Hepatocyte (in vitro differentiated cells): ENCODE data around the gene FOXN3. TPM values are rescaled to one million over a fixed set of nuclear protein-coding genes. Genes with fewer than 3 reads are reported as not detected.
A peak's percentile ranks its signal among the peaks of the same experiment; 100 is the strongest.

Experiments used
- DNase-seq: peaks from one replicate; pipeline ENCODE4 v3.0.0-alpha.2; 2016; ENCODE audit warnings: low spot score
- H2AFZ ChIP-seq: fragments of 200-600 bp; sonication (generic); 2 replicates; pipeline ENCODE4 v1.6.0; 2016; ENCODE audit warnings: antibody characterized with exemption, mild to moderate bottlenecking
- H3K27ac ChIP-seq: fragments of 200-600 bp; sonication (generic); 2 replicates; pipeline ENCODE4 v1.5.1; 2016; ENCODE audit warnings: mild to moderate bottlenecking
- H3K27me3 ChIP-seq: fragments of 200-600 bp; sonication (generic); 2 replicates; pipeline ENCODE4 v1.6.1; 2016
- H3K36me3 ChIP-seq: fragments of 200-600 bp; sonication (generic); replicated peaks from 2 replicates; pipeline ENCODE4 v1.5.1; 2016; ENCODE audit warnings: low read depth; ENCODE audit not compliant: insufficient read depth
- H3K4me1 ChIP-seq: fragments of 200-600 bp; sonication (generic); 2 replicates; pipeline ENCODE4 v1.5.1; 2016; ENCODE audit warnings: mild to moderate bottlenecking, moderate library complexity; ENCODE audit not compliant: insufficient read depth
- H3K4me2 ChIP-seq: fragments of 200-600 bp; sonication (generic); 2 replicates; pipeline ENCODE4 v1.6.0; 2016
- H3K4me3 ChIP-seq: fragments of 200-600 bp; sonication (generic); 2 replicates; pipeline ENCODE4 v1.5.1; 2016; ENCODE audit warnings: mild to moderate bottlenecking
- H3K79me2 ChIP-seq: fragments of 200-600 bp; sonication (generic); 2 replicates; pipeline ENCODE4 v1.6.0; 2017; ENCODE audit warnings: mild to moderate bottlenecking
- H3K9me2 ChIP-seq: fragments of 200-600 bp; sonication (generic); replicated peaks from 2 replicates; pipeline ENCODE4 v1.6.0; 2017; ENCODE audit warnings: mild to moderate bottlenecking; ENCODE audit not compliant: insufficient read depth
- H3K9me3 ChIP-seq: fragments of 200-600 bp; sonication (generic); 2 replicates; pipeline ENCODE4 v1.5.1; 2016; ENCODE audit warnings: low read depth, mild to moderate bottlenecking
- H4K20me1 ChIP-seq: fragments of 200-600 bp; sonication (generic); 2 replicates; pipeline ENCODE4 v1.6.0; 2016; ENCODE audit warnings: mild to moderate bottlenecking; ENCODE audit not compliant: insufficient read depth, poor library complexity, severe bottlenecking
- EZH2 ChIP-seq: fragments of 200-600 bp; sonication (generic); IDR thresholded peaks from 2 replicates; pipeline ENCODE4 v1.6.1; 2016; ENCODE audit warnings: antibody characterized with exemption, mild to moderate bottlenecking, borderline replicate concordance
- EZH2phosphoT487 ChIP-seq: fragments of 200-600 bp; sonication (generic); IDR thresholded peaks from one replicate; pipeline ENCODE4 v1.6.1; 2018; ENCODE audit warnings: antibody characterized with exemption, mild to moderate bottlenecking, low read depth, moderate library complexity; ENCODE audit not compliant: unreplicated experiment, severe bottlenecking
- WGBS: methylation state at CpG from one replicate; pipeline ENCODE4 v1.1.6; 2016; ENCODE audit warnings: low lambda C conversion rate; ENCODE audit errors: missing lambda C conversion rate; 5-methylcytosine and 5-hydroxymethylcytosine counted together
- polyA plus RNA-seq: library from polyadenylated mRNA; unstranded; fragments of >200 nt; fragmentation: Nextera tagmentation; extraction: Ambion mirVana; gene quantifications from 2 replicates; pipeline ENCODE4 v1.2.1, GENCODE V29; 2016
- total RNA-seq: library from RNA; depleted of rRNA; stranded (reverse); fragments of >200 nt; gene quantifications from 2 replicates; pipeline ENCODE4 v1.2.3, GENCODE V29; 2014
- TF ChIP-seq, protein P1 (sequence below): fragments of 200-600 bp; sonication (generic); IDR thresholded peaks from 2 replicates; pipeline ENCODE4 v1.5.1; 2016; ENCODE audit warnings: antibody characterized with exemption, mild to moderate bottlenecking; ENCODE audit not compliant: poor library complexity

The FOXN3 gene
- total and polyA plus RNA-seq, 2 experiments from 2014 or later, result 42.2 to 47.6 TPM

- 89% methylated on average over 11 of the region's 11 CpGs for WGBS
- H3K4me2 ChIP-seq, result no peak overlapping the region
Observed at GRCh38 chr14:89330236-89331002, 86.6 kb downstream of the FOXN3 start.

GRCh38 chr14:89327771-89328212 lies 89.2 kb downstream of the FOXN3 start:
- Histone ChIP-seq H3K4me2 (no peak overlapping the region), H3K27ac (peak overlapping the region; percentile 1), H3K79me2 (peaks cover 65% of the 10 kb centered on the region), H3K4me3 (no peak overlapping the region), H2AFZ (no peak overlapping the region), H4K20me1 (no peaks in the 10 kb centered on the region), H3K9me3 (no peaks in the 10 kb centered on the region), H3K36me3 (no peaks in the 10 kb centered on the region), H3K4me1 (peaks cover 25% of the 10 kb centered on the region), H3K9me2 (no peaks in the 10 kb centered on the region), H3K27me3 (no peaks in the 10 kb centered on the region)
- TF ChIP-seq EZH2, result no peak
- WGBS, result 50% methylated on average over 5 of the region's 5 CpGs
- no peak for DNase-seq

More at GRCh38 chr14:89330236-89331002, 86.6 kb downstream of the FOXN3 start:
- H3K4me3 ChIP-seq, result no peak overlapping the region
- DNase-seq, result no peak
- H3K36me3 ChIP-seq, result no peaks in the 10 kb centered on the region
- H3K9me2 ChIP-seq, result no peaks in the 10 kb centered on the region
- no peaks in the 10 kb centered on the region for H3K27me3 ChIP-seq
- H3K79me2 ChIP-seq, result peaks cover 68% of the 10 kb centered on the region
- no peaks in the 10 kb centered on the region for H3K9me3 ChIP-seq
- peaks cover 25% of the 10 kb centered on the region for H3K4me1 ChIP-seq
- H3K27ac ChIP-seq, result no peak overlapping the region
- H2AFZ ChIP-seq, result no peak overlapping the region
- no peaks in the 10 kb centered on the region for H4K20me1 ChIP-seq
- TF ChIP-seq, protein P1, sequence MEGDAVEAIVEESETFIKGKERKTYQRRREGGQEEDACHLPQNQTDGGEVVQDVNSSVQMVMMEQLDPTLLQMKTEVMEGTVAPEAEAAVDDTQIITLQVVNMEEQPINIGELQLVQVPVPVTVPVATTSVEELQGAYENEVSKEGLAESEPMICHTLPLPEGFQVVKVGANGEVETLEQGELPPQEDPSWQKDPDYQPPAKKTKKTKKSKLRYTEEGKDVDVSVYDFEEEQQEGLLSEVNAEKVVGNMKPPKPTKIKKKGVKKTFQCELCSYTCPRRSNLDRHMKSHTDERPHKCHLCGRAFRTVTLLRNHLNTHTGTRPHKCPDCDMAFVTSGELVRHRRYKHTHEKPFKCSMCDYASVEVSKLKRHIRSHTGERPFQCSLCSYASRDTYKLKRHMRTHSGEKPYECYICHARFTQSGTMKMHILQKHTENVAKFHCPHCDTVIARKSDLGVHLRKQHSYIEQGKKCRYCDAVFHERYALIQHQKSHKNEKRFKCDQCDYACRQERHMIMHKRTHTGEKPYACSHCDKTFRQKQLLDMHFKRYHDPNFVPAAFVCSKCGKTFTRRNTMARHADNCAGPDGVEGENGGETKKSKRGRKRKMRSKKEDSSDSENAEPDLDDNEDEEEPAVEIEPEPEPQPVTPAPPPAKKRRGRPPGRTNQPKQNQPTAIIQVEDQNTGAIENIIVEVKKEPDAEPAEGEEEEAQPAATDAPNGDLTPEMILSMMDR, result no peak
- TF ChIP-seq EZH2phosphoT487, result no peak
- no peak for TF ChIP-seq EZH2

GRCh38 chr14:89325959-89326358 lies 91.1 kb downstream of the FOXN3 start:
- no peaks in the 10 kb centered on the region for H3K27me3 ChIP-seq
- no peaks in the 10 kb centered on the region for H3K9me2 ChIP-seq
- no peak overlapping the region for H2AFZ ChIP-seq
- no peak overlapping the region for H3K4me3 ChIP-seq
- H3K27ac ChIP-seq, result no peak overlapping the region
- H3K9me3 ChIP-seq, result no peaks in the 10 kb centered on the region
- H3K4me2 ChIP-seq, result no peak overlapping the region
- no peaks in the 10 kb centered on the region for H3K36me3 ChIP-seq
- H4K20me1 ChIP-seq, result no peaks in the 10 kb centered on the region
- H3K4me1 ChIP-seq, result peaks cover 25% of the 10 kb centered on the region
- no peak for TF ChIP-seq EZH2phosphoT487
- TF ChIP-seq, protein P1, result no peak
- TF ChIP-seq EZH2, result no peak
- DNase-seq, result no peak
- H3K79me2 ChIP-seq, result peaks cover 58% of the 10 kb centered on the region
- 58% methylated on average over 4 of the region's 4 CpGs for WGBS

- no peaks in the 10 kb centered on the region for H4K20me1 ChIP-seq
- H3K9me3 ChIP-seq, result no peaks in the 10 kb centered on the region
- H3K4me2 ChIP-seq, result no peak overlapping the region
- H3K36me3 ChIP-seq, result no peaks in the 10 kb centered on the region
- 90% methylated on average over 1 of the region's 2 CpGs for WGBS
- peaks cover 56% of the 10 kb centered on the region for H3K79me2 ChIP-seq
- H3K9me2 ChIP-seq, result no peaks in the 10 kb centered on the region
- no peak overlapping the region for H3K4me3 ChIP-seq
- TF ChIP-seq EZH2phosphoT487 (no peak), EZH2 (no peak)
- TF ChIP-seq, protein P1, result no peak
- H3K4me1 ChIP-seq, result peaks cover 23% of the 10 kb centered on the region
- no peak overlapping the region for H3K27ac ChIP-seq
- DNase-seq, result no peak
- H2AFZ ChIP-seq, result no peak overlapping the region
- no peaks in the 10 kb centered on the region for H3K27me3 ChIP-seq
Observed at GRCh38 chr14:89325299-89325883, 91.6 kb downstream of the FOXN3 start.
